H1 (cell line): ENCODE data around the gene GALNT12. TPM values are rescaled to one million over a fixed set of nuclear protein-coding genes. Genes with fewer than 3 reads are reported as not detected.

Experiments
- ATF2 ChIP-seq: IDR thresholded peaks from 2 replicates; pipeline ENCODE4 v1.6.1; 2012; ENCODE audit warnings: low read length, inconsistent platforms
- BCL11A ChIP-seq, 2 experiments: IDR thresholded peaks; one replicate each; pipeline ENCODE4 v1.6.1; 2011; ENCODE audit warnings: low read depth in 2 of 2, low read length in 2 of 2, mild to moderate bottlenecking in 2 of 2
- CHD2 ChIP-seq: IDR thresholded peaks from 2 replicates; pipeline ENCODE4 v1.6.1; 2012; ENCODE audit warnings: low read length, improper control_type of control experiment
- GTF2F1 ChIP-seq: IDR thresholded peaks from 2 replicates; pipeline ENCODE4 v1.6.1; 2012; ENCODE audit warnings: low read depth, low read length, improper control_type of control experiment, borderline replicate concordance
- HDAC6 ChIP-seq: IDR thresholded peaks from one replicate; pipeline ENCODE4 v1.7.1; 2012; ENCODE audit warnings: low read depth, mild to moderate bottlenecking, inconsistent platforms, low read length, moderate library complexity
- PHF8 ChIP-seq: fragments of 200-600 bp; sonication (generic); conservative IDR thresholded peaks from 2 replicates; pipeline ENCODE4 v1.7.1; 2012; ENCODE audit warnings: low read depth, mild to moderate bottlenecking, inconsistent platforms, low read length, moderate library complexity
- RBBP5 ChIP-seq: IDR thresholded peaks from 2 replicates; pipeline ENCODE4 v1.7.1; 2012; ENCODE audit warnings: low read depth, mild to moderate bottlenecking, inconsistent platforms, low read length, moderate library complexity, borderline replicate concordance
- SUZ12 ChIP-seq: fragments of 200-600 bp; sonication (generic); IDR thresholded peaks from 2 replicates; pipeline ENCODE4 v1.6.1; 2012; ENCODE audit warnings: mild to moderate bottlenecking, inconsistent platforms, low read length, moderate library complexity, mixed read lengths
- TCF12 ChIP-seq: IDR thresholded peaks from 2 replicates; pipeline ENCODE4 v1.6.1; 2011; ENCODE audit warnings: low read depth, mild to moderate bottlenecking, low read length
- polyA plus RNA-seq, 7 experiments: library from polyadenylated mRNA; depleted of rRNA in 3 of 7; stranded (reverse) in 5 of 7; unstranded in 2 of 7; fragments of >200 nt in 5 of 7; fragments of 200-250 nt in 2 of 7; gene quantifications; 1 replicate in 5 of 7; 2 replicates in 1 of 7; 4 replicates in 1 of 7; pipeline versions ENCODE4 v1.2.1 to v1.2.3, GENCODE V29; 2011 to 2013; ENCODE audit warnings: missing spikeins in 2 of 7, mixed read lengths in 2 of 7
- total RNA-seq: library from RNA; stranded (reverse); fragmentation: NEBNext Ultra II Directional; extraction: Animal tissue kit (Norgen Biotek cat#: 25700); gene quantifications from 2 replicates; pipeline ENCODE4 v1.2.1, GENCODE V29; 2021

Gene GALNT12
- total and polyA plus RNA-seq, 2 of the 8 experiments (the other 6 are each of a cell fraction or from before 2014, with no cell fraction given) = 16.2 to 19.6 TPM

DNA sequence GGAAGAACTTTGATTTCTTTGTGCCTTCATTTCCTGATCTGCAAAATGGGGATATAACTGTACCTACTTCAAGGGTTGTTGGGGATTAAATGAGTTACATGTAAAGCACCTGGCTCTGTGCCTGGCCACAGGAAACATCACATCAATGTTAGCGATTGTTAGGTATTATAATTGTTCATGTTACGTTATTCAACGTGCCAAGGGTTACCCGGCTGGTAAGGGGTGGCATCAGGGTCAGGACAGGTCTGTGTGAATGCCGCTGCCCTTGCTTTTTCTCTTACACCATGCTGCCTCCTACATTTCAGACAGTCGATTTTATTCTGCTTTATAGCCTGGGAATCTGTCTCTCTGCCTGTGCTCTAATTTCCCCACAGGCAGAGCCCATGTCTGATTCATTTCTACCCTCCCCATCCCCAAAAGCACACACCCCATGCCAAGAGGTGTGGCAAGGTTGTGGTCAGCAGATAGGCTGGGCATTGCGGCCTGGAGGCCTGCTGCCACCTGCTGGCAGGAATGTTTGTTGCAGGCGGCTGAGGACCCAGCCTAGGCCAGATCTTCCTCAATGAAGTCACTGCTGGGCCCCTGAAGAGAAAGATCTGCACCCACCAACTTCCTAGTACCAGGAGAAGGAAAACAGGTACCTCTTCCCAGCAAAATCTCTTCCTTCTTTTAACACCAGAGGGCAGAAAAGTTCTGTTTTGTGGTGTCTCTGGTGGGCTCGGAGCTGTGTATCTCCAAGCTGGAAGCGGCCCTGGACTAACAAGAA, 16.4 kb upstream of the GALNT12 start (continued):
- TF ChIP-seq RBBP5 (no peak), GTF2F1 (no peak), HDAC6 (no peak), PHF8 (no peak), CHD2 (no peak), BCL11A (IDR thresholded peaks at IDR 0.05; ENCODE audit: low read depth in 2 of 2, low read length in 2 of 2) (no peak), ATF2 (peak; percentile 96), TCF12 (no peak), SUZ12 (no peak)
- TF ChIP-seq, all 59 proteins: peak for 13
